Activated B cell treated with CpG ODN at 0.5 μM for 24 hours (primary cell): ENCODE results near the gene PCSK4. TPM values are rescaled to one million over a fixed set of nuclear protein-coding genes. Genes with fewer than 3 reads are reported as not detected.

Experiments
- ATAC-seq: fragments of 200-7000 bp; cut with Tn5 transposase; one replicate; pipeline ENCODE4 v1.10.0; 2021; ENCODE audit warnings: low read depth, mild to moderate bottlenecking, moderate library complexity
- CTCF ChIA-PET: fragments of 350-600 bp; sonication (Branson Sonifier 250); formaldehyde crosslinking; loops from one replicate; lab custom pipeline; 2021; ENCODE audit warnings: antibody characterized with exemption; lab: Charles Lee
- POLR2A ChIA-PET: fragments of 350-600 bp; sonication (Branson Sonifier 250); formaldehyde crosslinking; loops from one replicate; lab custom pipeline; 2021; ENCODE audit warnings: antibody characterized with exemption; lab: Charles Lee
- DNase-seq: peaks from one replicate; pipeline ENCODE4 v3.0.0; 2022
- H3K27ac Mint-ChIP-seq: one replicate; pipeline ENCODE4 v1.8.0; 2020; ENCODE audit warnings: mixed read lengths
- H3K27me3 Mint-ChIP-seq: one replicate; pipeline ENCODE4 v1.8.0; 2021; ENCODE audit warnings: mixed read lengths
- H3K36me3 Mint-ChIP-seq: one replicate; pipeline ENCODE4 v1.8.0; 2021; ENCODE audit warnings: low read depth, mixed read lengths
- H3K4me1 Mint-ChIP-seq: one replicate; pipeline ENCODE4 v1.8.0; 2021; ENCODE audit warnings: mixed read lengths
- H3K4me3 Mint-ChIP-seq: one replicate; pipeline ENCODE4 v1.8.0; 2020; ENCODE audit warnings: mild to moderate bottlenecking, mixed read lengths
- H3K9me3 Mint-ChIP-seq: one replicate; pipeline ENCODE4 v1.8.0; 2020; ENCODE audit warnings: mixed read lengths
- intact Hi-C: fragments of 100-400 bp; cut with micrococcal nuclease; formaldehyde crosslinking; loops from one replicate; pipeline ENCODE4 v1.15.1; 2024
- total RNA-seq: library from RNA; stranded (reverse); gene quantifications from 2 replicates; pipeline ENCODE4 v1.2.3, GENCODE V29; 2022
- TF ChIP-seq, protein P1 (sequence below): fragments of 200-600 bp; IDR thresholded peaks from one replicate; pipeline ENCODE4 v1.8.0; 2022; ENCODE audit warnings: antibody characterized with exemption, mild to moderate bottlenecking

The PCSK4 gene
- total RNA-seq, 1 donor from 2014 or later: 1.3 TPM

- Mint-ChIP-seq H3K9me3 (no peaks in the 10 kb centered on the region), H3K27me3 (peaks cover 5% of the 10 kb centered on the region), H3K4me3 (peak overlapping the region; percentile 50), H3K4me1 (peaks cover 12% of the 10 kb centered on the region), H3K27ac (no peak overlapping the region), H3K36me3 (no peaks in the 10 kb centered on the region)
- no peak for ATAC-seq
- CTCF ChIA-PET: no interaction called here
- POLR2A ChIA-PET: interaction anchor here (1.9 kb wide), 1 partner anchor 16 kb away, joined by 5 read pairs; no protein-coding TSS in a partner anchor
- TF ChIP-seq, protein P1, sequence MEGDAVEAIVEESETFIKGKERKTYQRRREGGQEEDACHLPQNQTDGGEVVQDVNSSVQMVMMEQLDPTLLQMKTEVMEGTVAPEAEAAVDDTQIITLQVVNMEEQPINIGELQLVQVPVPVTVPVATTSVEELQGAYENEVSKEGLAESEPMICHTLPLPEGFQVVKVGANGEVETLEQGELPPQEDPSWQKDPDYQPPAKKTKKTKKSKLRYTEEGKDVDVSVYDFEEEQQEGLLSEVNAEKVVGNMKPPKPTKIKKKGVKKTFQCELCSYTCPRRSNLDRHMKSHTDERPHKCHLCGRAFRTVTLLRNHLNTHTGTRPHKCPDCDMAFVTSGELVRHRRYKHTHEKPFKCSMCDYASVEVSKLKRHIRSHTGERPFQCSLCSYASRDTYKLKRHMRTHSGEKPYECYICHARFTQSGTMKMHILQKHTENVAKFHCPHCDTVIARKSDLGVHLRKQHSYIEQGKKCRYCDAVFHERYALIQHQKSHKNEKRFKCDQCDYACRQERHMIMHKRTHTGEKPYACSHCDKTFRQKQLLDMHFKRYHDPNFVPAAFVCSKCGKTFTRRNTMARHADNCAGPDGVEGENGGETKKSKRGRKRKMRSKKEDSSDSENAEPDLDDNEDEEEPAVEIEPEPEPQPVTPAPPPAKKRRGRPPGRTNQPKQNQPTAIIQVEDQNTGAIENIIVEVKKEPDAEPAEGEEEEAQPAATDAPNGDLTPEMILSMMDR: no peak
- intact Hi-C loops: loop anchor here (1.0 kb wide), 3 partner anchors 10 to 51 kb away; partner anchors contain the start of genes C19orf25 and RPS15
- DNase-seq: no peak
These were observed 463 bp downstream of the PCSK4 start for GRCh38 chr19:1489463-1490310.

DNA sequence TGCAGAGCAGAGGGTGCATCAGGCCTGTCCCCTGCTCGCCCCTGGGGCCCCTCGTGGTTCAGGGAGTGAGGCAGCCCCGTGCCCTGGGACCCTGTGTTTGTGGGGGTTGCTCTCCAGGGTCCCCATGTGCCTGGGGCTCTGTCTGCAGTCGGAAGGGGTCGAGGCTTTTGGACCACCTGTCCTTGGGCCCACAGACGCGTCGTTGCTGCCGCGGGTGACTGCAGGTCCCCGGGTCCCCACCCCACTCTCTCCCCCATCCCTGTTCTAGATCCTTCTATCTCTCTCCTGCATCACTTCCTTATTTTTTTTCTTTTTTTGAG is 1.9 kb downstream of the PCSK4 start:
- ChIA-PET CTCF (no interaction called here), POLR2A (no interaction called here)
- Mint-ChIP-seq H3K4me1 (peaks cover 12% of the 10 kb centered on the region), H3K36me3 (no peaks in the 10 kb centered on the region), H3K27ac (no peak overlapping the region), H3K27me3 (peaks cover 5% of the 10 kb centered on the region), H3K4me3 (no peak overlapping the region), H3K9me3 (no peaks in the 10 kb centered on the region)
- no peak for DNase-seq
- ATAC-seq: no peak
- TF ChIP-seq, protein P1: no peak
- intact Hi-C loops: no loop called here

DNA sequence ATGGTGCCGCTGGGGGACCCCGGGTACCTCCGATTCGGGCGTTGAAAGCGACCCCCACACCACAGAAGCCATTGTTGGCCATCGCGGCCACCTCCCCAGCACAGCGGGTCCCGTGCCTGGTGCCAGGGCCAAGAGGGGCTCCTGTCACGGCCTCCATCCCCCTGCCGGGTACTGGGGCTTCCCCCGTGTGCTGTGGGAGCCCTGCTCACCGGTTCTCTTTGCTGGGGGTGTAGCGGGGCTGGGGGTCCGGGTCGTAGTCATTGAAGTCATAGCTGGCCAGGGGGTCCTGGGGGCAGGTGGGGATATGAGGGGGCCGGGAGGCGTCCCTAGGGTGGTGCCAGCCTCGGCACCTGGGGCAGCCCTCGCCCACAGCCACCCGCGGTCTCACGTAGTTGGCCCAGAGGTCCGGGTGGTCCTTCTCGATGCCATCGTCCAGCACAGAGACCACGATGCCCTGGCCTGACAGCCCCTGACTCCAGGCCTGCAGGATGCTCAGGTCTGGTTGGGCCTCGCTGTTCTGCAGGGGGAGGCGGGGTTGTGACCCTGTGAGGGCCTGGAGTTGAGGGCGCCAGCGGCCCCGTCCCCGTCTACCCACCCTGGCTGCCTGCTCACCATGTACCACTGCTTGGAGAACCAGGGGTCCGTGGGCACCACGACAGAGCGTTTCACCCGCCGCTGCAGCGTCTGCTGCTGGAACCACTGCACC is 2.4 kb downstream of the PCSK4 start:
- POLR2A ChIA-PET: no interaction called here
- Mint-ChIP-seq H3K9me3 (no peaks in the 10 kb centered on the region), H3K4me3 (no peak overlapping the region), H3K4me1 (peaks cover 12% of the 10 kb centered on the region), H3K27me3 (peaks cover 5% of the 10 kb centered on the region), H3K36me3 (no peaks in the 10 kb centered on the region), H3K27ac (no peak overlapping the region)
- CTCF ChIA-PET: no interaction called here
- TF ChIP-seq, protein P1: no peak
- DNase-seq: no peak
- no peak for ATAC-seq
- intact Hi-C loops: no loop called here

DNA sequence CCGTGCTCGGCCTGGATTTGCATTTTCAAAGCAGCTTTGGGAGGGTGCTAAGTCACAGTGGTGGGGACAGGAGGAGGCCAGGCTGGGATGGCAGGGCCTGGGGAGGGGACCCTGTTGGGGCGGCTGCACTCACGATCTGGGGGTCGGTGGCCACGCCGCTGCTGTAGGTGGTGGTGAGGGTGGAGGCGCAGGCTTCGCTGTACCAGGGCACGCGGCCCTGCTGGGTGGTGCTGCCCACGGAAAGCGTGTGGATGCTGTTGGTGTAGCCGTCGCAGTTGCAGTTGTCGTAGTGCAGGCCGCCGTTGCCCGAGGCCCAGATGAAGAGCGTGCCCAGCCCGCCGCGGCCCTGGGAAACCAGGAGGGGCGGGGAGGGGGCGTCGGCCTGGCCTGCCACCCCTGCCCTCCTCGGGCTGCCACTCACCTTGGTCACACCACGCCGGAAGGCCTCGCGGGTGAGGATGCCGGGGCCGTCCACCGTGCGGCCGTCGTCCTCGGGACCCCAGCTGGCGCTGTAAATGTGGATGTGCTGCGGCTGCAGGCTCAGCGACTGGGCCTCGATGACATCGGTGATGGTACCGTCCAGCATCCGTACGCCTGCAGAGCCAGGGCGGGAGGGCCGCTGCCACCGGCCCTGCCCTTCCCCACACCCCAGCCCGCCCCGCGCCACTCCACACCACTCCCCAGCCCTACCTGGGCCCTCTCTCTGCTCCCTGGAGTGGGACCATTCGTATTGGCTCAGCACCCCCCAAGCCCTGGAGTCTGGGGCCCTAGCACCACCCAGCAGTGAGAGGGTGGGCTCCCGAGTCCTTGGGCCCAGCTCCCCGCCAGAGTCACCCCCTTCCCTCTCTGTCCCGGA is 3.2 kb downstream of the PCSK4 start:
- ChIA-PET POLR2A (no interaction called here), CTCF (no interaction called here)
- Mint-ChIP-seq H3K4me1 (peaks cover 11% of the 10 kb centered on the region), H3K27ac (no peak overlapping the region), H3K4me3 (no peak overlapping the region), H3K9me3 (no peaks in the 10 kb centered on the region), H3K27me3 (peaks cover 5% of the 10 kb centered on the region), H3K36me3 (no peaks in the 10 kb centered on the region)
- ATAC-seq: no peak
- TF ChIP-seq, protein P1: no peak
- intact Hi-C loops: no loop called here
- no peak for DNase-seq
